SK-N-MC (cell line): ENCODE results near the gene F11.
"Not testable (repeated sequence)": the region's sequence is repeated elsewhere in the genome, so short reads cannot be mapped to it uniquely, and the experiment has no call there.

ENCODE experiments used
- DNase-seq: peaks from one replicate; pipeline ENCODE4 v3.0.0-alpha.2; 2011; ENCODE audit warnings: low read depth, low spot score
- H3K27ac ChIP-seq: fragments of 200-600 bp; sonication (generic); 2 replicates; pipeline ENCODE4 v1.5.1; 2016; ENCODE audit warnings: mixed run types
- H3K36me3 ChIP-seq: fragments of 200-600 bp; sonication (generic); 2 replicates; pipeline ENCODE4 v1.6.1; 2017; ENCODE audit warnings: antibody characterized with exemption, low read length, mixed read lengths; ENCODE audit not compliant: insufficient read depth
- H3K4me3 ChIP-seq: fragments of 200-600 bp; sonication (generic); 2 replicates; pipeline ENCODE4 v1.5.1; 2016
- H3K9ac ChIP-seq: fragments of 200-600 bp; sonication (generic); 2 replicates; pipeline ENCODE4 v1.8.0; 2017; ENCODE audit warnings: mixed run types, mixed read lengths; ENCODE audit not compliant: insufficient read length
- H3K9me3 ChIP-seq: fragments of 200-600 bp; sonication (generic); 2 replicates; pipeline ENCODE4 v1.6.1; 2017; ENCODE audit warnings: low read depth, mild to moderate bottlenecking, antibody characterized with exemption, low read length, moderate library complexity, mixed read lengths
- EZH2 ChIP-seq: fragments of 200-600 bp; sonication (generic); IDR thresholded peaks from one replicate; pipeline ENCODE4 v1.6.1; 2017; ENCODE audit warnings: antibody characterized with exemption
- FOXP2 ChIP-seq: optimal IDR thresholded peaks from 2 replicates; pipeline ENCODE3; 2011; ENCODE audit warnings: mild to moderate bottlenecking, moderate library complexity; ENCODE audit not compliant: insufficient read depth; ENCODE audit errors: extremely low read length, control extremely low read depth
- POLR2AphosphoS5 ChIP-seq: IDR thresholded peaks from 2 replicates; pipeline ENCODE4 v1.6.1; 2012; ENCODE audit warnings: mild to moderate bottlenecking, low read depth, low read length, borderline replicate concordance

F11 gene

GRCh38 chr4:186248643-186249042 is 17.3 kb upstream of the F11 start:
- H3K4me3 ChIP-seq, result no peak overlapping the region
- TF ChIP-seq EZH2 (no peak), FOXP2 (no peak)
- DNase-seq, result no peak
- H3K36me3 ChIP-seq, result no peaks in the 10 kb centered on the region
- H3K9me3 ChIP-seq, result no peaks in the 10 kb centered on the region
- no peak overlapping the region for H3K9ac ChIP-seq
- H3K27ac ChIP-seq, result no peak overlapping the region

GRCh38 chr4:186249785-186250754 is 15.9 kb upstream of the F11 start:
- Histone ChIP-seq H3K4me3 (no peak overlapping the region), H3K9me3 (no peaks in the 10 kb centered on the region), H3K9ac (no peak overlapping the region), H3K27ac (no peak overlapping the region), H3K36me3 (no peaks in the 10 kb centered on the region)
- TF ChIP-seq POLR2AphosphoS5 (no peak), FOXP2 (no peak), EZH2 (no peak)
- no peak for DNase-seq

- no peak for DNase-seq
- TF ChIP-seq FOXP2 (no peak), POLR2AphosphoS5 (no peak), EZH2 (no peak)
- Histone ChIP-seq H3K9me3 (no peaks in the 10 kb centered on the region), H3K4me3 (no peak overlapping the region), H3K36me3 (no peaks in the 10 kb centered on the region), H3K27ac (no peak overlapping the region), H3K9ac (no peak overlapping the region)
Observed at GRCh38 chr4:186250760-186251159, 15.2 kb upstream of the F11 start.

- no peak for DNase-seq
- Histone ChIP-seq H3K4me3 (no peak overlapping the region), H3K36me3 (no peaks in the 10 kb centered on the region), H3K9me3 (no peaks in the 10 kb centered on the region), H3K9ac (no peak overlapping the region), H3K27ac (no peak overlapping the region)
- TF ChIP-seq POLR2AphosphoS5 (no peak), FOXP2 (no peak), EZH2 (no peak)
Observed at GRCh38 chr4:186255122-186255521, 10.9 kb upstream of the F11 start.

GRCh38 chr4:186258216-186258811 is 7.7 kb upstream of the F11 start:
- no peak overlapping the region for H3K27ac ChIP-seq
- DNase-seq, result no peak
- H3K36me3 ChIP-seq, result no peaks in the 10 kb centered on the region
- TF ChIP-seq FOXP2 (no peak), POLR2AphosphoS5 (no peak), EZH2 (no peak)
- H3K9me3 ChIP-seq, result no peaks in the 10 kb centered on the region
- H3K9ac ChIP-seq, result no peak overlapping the region
- no peak overlapping the region for H3K4me3 ChIP-seq

GRCh38 chr4:186260117-186260503 is 5.9 kb upstream of the F11 start:
- H3K9ac ChIP-seq, result no peak overlapping the region
- H3K27ac ChIP-seq, result no peak overlapping the region
- H3K36me3 ChIP-seq, result no peaks in the 10 kb centered on the region
- no peak overlapping the region for H3K4me3 ChIP-seq
- DNase-seq, result no peak
- TF ChIP-seq FOXP2 (no peak), POLR2AphosphoS5 (no peak), EZH2 (no peak)
- H3K9me3 ChIP-seq, result no peaks in the 10 kb centered on the region

- DNase-seq, result no peak
- Histone ChIP-seq H3K9ac (no peak overlapping the region), H3K27ac (no peak overlapping the region), H3K4me3 (no peak overlapping the region), H3K9me3 (no peaks in the 10 kb centered on the region), H3K36me3 (no peaks in the 10 kb centered on the region)
- no peak for TF ChIP-seq EZH2
- no peak for TF ChIP-seq POLR2AphosphoS5
- no peak for TF ChIP-seq FOXP2
Observed at GRCh38 chr4:186260504-186261448, 5.2 kb upstream of the F11 start.

- H3K4me3 ChIP-seq, result no peak overlapping the region
- H3K9me3 ChIP-seq, result no peaks in the 10 kb centered on the region
- H3K9ac ChIP-seq, result no peak overlapping the region
- no peak for DNase-seq
- H3K27ac ChIP-seq, result no peak overlapping the region
- TF ChIP-seq EZH2, result no peak
- no peak for TF ChIP-seq FOXP2
- no peak for TF ChIP-seq POLR2AphosphoS5
- no peaks in the 10 kb centered on the region for H3K36me3 ChIP-seq
Observed at GRCh38 chr4:186264660-186265059, 1.3 kb upstream of the F11 start.

- not testable (repeated sequence) for H3K4me3 ChIP-seq, DNase-seq, H3K36me3 ChIP-seq, H3K9me3 ChIP-seq, H3K27ac ChIP-seq, H3K9ac ChIP-seq
Observed at GRCh38 chr4:186265250-186265649, 739 bp upstream of the F11 start.
